Measurements from ENCODE around the gene ATP8A2. TPM values are rescaled to one million over a fixed set of nuclear protein-coding genes. Genes with fewer than 3 reads are reported as not detected.

The ATP8A2 gene
- polyA plus RNA-seq, 1 donor from 2014 or later: 11.9 TPM

DNA sequence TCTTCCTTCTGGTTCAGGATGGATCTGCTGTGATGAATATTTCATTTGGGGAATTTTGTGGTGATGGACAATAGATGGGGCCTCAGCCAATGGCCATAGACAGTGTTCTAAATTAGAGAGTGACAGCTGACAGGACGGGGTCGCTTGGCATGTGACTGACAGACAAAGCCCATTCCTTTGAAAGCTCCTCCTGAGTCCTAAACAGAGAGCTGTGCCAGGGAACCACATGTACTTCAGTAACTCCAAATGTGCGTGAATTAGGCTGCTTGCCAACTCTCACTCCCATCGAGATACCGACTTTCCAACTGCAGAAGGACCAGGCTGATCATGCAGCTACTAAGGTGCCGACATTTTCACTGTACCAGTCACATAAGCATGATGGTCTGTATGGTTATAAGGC, 492.3 kb downstream of the ATP8A2 start:
- Histone ChIP-seq H3K27me3 (ENCODE audit: insufficient read depth, low read depth, low read length) (no peaks in the 10 kb centered on the region), H2AFZ (ENCODE audit: low read depth, low read length) (no peak overlapping the region), H3K9me2 (ENCODE audit: insufficient read depth, low read length) (no peaks in the 10 kb centered on the region), H3K36me3 (ENCODE audit: insufficient read depth, low read length) (no peaks in the 10 kb centered on the region), H3K9me3 (ENCODE audit: low read length) (no peaks in the 10 kb centered on the region), H3K27ac (ENCODE audit: low read length) (no peak overlapping the region), H4K20me1 (ENCODE audit: insufficient read depth) (no peaks in the 10 kb centered on the region), H3K4me2 (ENCODE audit: low read length) (no peak overlapping the region), H3F3A (ENCODE audit: insufficient read depth, low read length, poor library complexity, severe bottlenecking) (no peaks in the 10 kb centered on the region), H3K4me3 (ENCODE audit: low read length) (no peak overlapping the region), H3K79me2 (replicated peaks; ENCODE audit: insufficient read depth, low read length) (no peaks in the 10 kb centered on the region), H3K9ac (ENCODE audit: low read length) (no peak overlapping the region)
- TF ChIP-seq EZH2 (IDR thresholded peaks at IDR 0.05; ENCODE audit: borderline replicate concordance, insufficient read depth, low read length, poor library complexity, severe bottlenecking) (no peak), TAF1 (IDR thresholded peaks at IDR 0.05; ENCODE audit: low read depth) (no peak), EP300 (conservative IDR thresholded peaks at IDR 0.05; ENCODE audit: poor library complexity, severe bottlenecking) (no peak), POLR2AphosphoS5 (IDR thresholded peaks at IDR 0.05) (no peak), REST (IDR thresholded peaks at IDR 0.05; ENCODE audit: borderline replicate concordance) (no peak), RAD21 (conservative IDR thresholded peaks at IDR 0.05) (no peak), SMC3 (conservative IDR thresholded peaks at IDR 0.05; ENCODE audit: poor library complexity) (no peak), MXI1 (conservative IDR thresholded peaks at IDR 0.05; ENCODE audit: poor library complexity, severe bottlenecking) (no peak)
- TF ChIP-seq, protein P1, sequence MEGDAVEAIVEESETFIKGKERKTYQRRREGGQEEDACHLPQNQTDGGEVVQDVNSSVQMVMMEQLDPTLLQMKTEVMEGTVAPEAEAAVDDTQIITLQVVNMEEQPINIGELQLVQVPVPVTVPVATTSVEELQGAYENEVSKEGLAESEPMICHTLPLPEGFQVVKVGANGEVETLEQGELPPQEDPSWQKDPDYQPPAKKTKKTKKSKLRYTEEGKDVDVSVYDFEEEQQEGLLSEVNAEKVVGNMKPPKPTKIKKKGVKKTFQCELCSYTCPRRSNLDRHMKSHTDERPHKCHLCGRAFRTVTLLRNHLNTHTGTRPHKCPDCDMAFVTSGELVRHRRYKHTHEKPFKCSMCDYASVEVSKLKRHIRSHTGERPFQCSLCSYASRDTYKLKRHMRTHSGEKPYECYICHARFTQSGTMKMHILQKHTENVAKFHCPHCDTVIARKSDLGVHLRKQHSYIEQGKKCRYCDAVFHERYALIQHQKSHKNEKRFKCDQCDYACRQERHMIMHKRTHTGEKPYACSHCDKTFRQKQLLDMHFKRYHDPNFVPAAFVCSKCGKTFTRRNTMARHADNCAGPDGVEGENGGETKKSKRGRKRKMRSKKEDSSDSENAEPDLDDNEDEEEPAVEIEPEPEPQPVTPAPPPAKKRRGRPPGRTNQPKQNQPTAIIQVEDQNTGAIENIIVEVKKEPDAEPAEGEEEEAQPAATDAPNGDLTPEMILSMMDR (IDR thresholded peaks at IDR 0.05; ENCODE audit: poor library complexity, severe bottlenecking): no peak

DNA sequence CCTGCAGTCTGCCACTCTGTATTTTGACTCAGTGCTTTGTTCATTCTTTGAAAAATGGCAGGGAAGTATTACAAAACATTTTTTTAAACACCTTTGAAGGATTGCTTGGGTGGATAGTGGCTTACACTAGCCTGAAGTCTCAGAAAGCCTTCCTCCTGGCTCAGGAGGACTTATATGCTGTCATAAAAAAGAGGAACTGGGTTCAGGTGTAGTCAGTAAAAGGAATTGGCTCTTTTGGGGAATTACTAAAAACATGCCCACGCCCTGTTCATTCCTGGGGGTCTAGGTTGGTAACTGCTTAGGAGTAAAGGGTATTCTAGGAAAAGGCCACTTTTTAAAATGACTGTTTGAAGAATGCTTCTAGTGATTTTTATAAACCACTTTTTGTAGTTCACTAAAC, 493.2 kb downstream of the ATP8A2 start:
- Histone ChIP-seq H3K9me2 (ENCODE audit: insufficient read depth, low read length) (no peaks in the 10 kb centered on the region), H3K4me3 (ENCODE audit: low read length) (no peak overlapping the region)

More for the DNA sequence above, 493.2 kb downstream of the ATP8A2 start:
- no peak overlapping the region for H3K4me2 ChIP-seq (ENCODE audit: low read length)
- no peak overlapping the region for H3K27ac ChIP-seq (ENCODE audit: low read length)
- no peak overlapping the region for H3K9ac ChIP-seq (ENCODE audit: low read length)
- no peaks in the 10 kb centered on the region for H3K79me2 ChIP-seq (replicated peaks; ENCODE audit: insufficient read depth, low read length)
- no peaks in the 10 kb centered on the region for H3K27me3 ChIP-seq (ENCODE audit: insufficient read depth, low read depth, low read length)
- H3K9me3 ChIP-seq (ENCODE audit: low read length): no peaks in the 10 kb centered on the region
- no peak overlapping the region for H2AFZ ChIP-seq (ENCODE audit: low read depth, low read length)
- no peaks in the 10 kb centered on the region for H3K36me3 ChIP-seq (ENCODE audit: insufficient read depth, low read length)
- no peak for TF ChIP-seq REST (IDR thresholded peaks at IDR 0.05; ENCODE audit: borderline replicate concordance)
- TF ChIP-seq RAD21 (conservative IDR thresholded peaks at IDR 0.05): no peak
- TF ChIP-seq POLR2AphosphoS5 (IDR thresholded peaks at IDR 0.05): no peak
- no peak for TF ChIP-seq EZH2 (IDR thresholded peaks at IDR 0.05; ENCODE audit: borderline replicate concordance, insufficient read depth, low read length, poor library complexity, severe bottlenecking)
- no peak for TF ChIP-seq TAF1 (IDR thresholded peaks at IDR 0.05; ENCODE audit: low read depth)
- TF ChIP-seq, protein P1 (IDR thresholded peaks at IDR 0.05; ENCODE audit: poor library complexity, severe bottlenecking): no peak
- TF ChIP-seq EP300 (conservative IDR thresholded peaks at IDR 0.05; ENCODE audit: poor library complexity, severe bottlenecking): no peak
- no peak for TF ChIP-seq MXI1 (conservative IDR thresholded peaks at IDR 0.05; ENCODE audit: poor library complexity, severe bottlenecking)
- no peak for TF ChIP-seq SMC3 (conservative IDR thresholded peaks at IDR 0.05; ENCODE audit: poor library complexity)
- no peaks in the 10 kb centered on the region for H4K20me1 ChIP-seq (ENCODE audit: insufficient read depth)
- no peaks in the 10 kb centered on the region for H3F3A ChIP-seq (ENCODE audit: insufficient read depth, low read length, poor library complexity, severe bottlenecking)
